Measurements from ENCODE around the gene SGTA. TPM values are rescaled to one million over a fixed set of nuclear protein-coding genes. Genes with fewer than 3 reads are reported as not detected.

SGTA gene
- total and polyA plus RNA-seq, 8 donors, result 39.2 to 56.9 (median 46.7) TPM

- peak overlapping the region; percentile 76 to 82 for H3K27ac ChIP-seq
- peaks cover 0 to 41% of the 10 kb centered on the region in 2 donors for H3K4me1 ChIP-seq
- peak; percentile 38 for ATAC-seq
- intact Hi-C loops (cut with DNase I), result no loop called here
- peaks cover 0 to 22% of the 10 kb centered on the region in 2 donors for H3K36me3 ChIP-seq
- H3K9me3 ChIP-seq, result no peaks in the 10 kb centered on the region
- no peak for TF ChIP-seq CTCF (IDR thresholded peaks at IDR 0.05)
- peak overlapping the region in 1 of 2 donors; percentile 21 for H3K4me3 ChIP-seq
- no peaks in the 10 kb centered on the region for H3K27me3 ChIP-seq
- DNase-seq, result no peak
These were observed 8.0 kb downstream of the SGTA start for GRCh38 chr19:2774953-2775555.

GRCh38 chr19:2774083-2774679 lies 8.9 kb downstream of the SGTA start:
- H3K36me3 ChIP-seq, result peaks cover 0 to 16% of the 10 kb centered on the region in 2 donors
- DNase-seq (no peak), ATAC-seq (no peak)
- no peak overlapping the region for H3K4me3 ChIP-seq
- no peaks in the 10 kb centered on the region for H3K27me3 ChIP-seq
- peak overlapping the region in 1 of 2 donors; percentile 82 for H3K27ac ChIP-seq
- no peak for TF ChIP-seq CTCF (IDR thresholded peaks at IDR 0.05)
- H3K9me3 ChIP-seq, result no peaks in the 10 kb centered on the region
- intact Hi-C loops (cut with DNase I), result no loop called here
- H3K4me1 ChIP-seq, result peaks cover 0 to 42% of the 10 kb centered on the region in 2 donors

- ATAC-seq, result no peak
- Histone ChIP-seq H3K9me3 (no peaks in the 10 kb centered on the region), H3K27ac (no peak overlapping the region), H3K4me3 (no peak overlapping the region), H3K4me1 (peaks cover 0 to 42% of the 10 kb centered on the region in 2 donors), H3K36me3 (peaks cover 0 to 29% of the 10 kb centered on the region in 2 donors), H3K27me3 (no peaks in the 10 kb centered on the region)
- no peak for TF ChIP-seq CTCF (IDR thresholded peaks at IDR 0.05)
- intact Hi-C loops (cut with DNase I), result no loop called here
- no peak for DNase-seq
These were observed 11.0 kb downstream of the SGTA start for GRCh38 chr19:2771786-2772674.

GRCh38 chr19:2770055-2771013 lies 12.7 kb downstream of the SGTA start:
- no peaks in the 10 kb centered on the region for H3K27me3 ChIP-seq
- intact Hi-C loops (cut with DNase I), result no loop called here
- ATAC-seq (peak; percentile 33), DNase-seq (peak in 2 of 4 donors; percentile 69 to 87)
- peaks cover 0 to 27% of the 10 kb centered on the region in 2 donors for H3K4me1 ChIP-seq
- no peak for TF ChIP-seq CTCF (IDR thresholded peaks at IDR 0.05)
- H3K9me3 ChIP-seq, result no peaks in the 10 kb centered on the region
- H3K36me3 ChIP-seq, result peaks cover 0 to 46% of the 10 kb centered on the region in 2 donors
- H3K27ac ChIP-seq, result peak overlapping the region in 1 of 2 donors; percentile 45
- no peak overlapping the region for H3K4me3 ChIP-seq
